Panc1 (cell line): ENCODE results near the gene DNASE1L3.

Experiments used
- POLR2AphosphoS5 ChIP-seq: IDR thresholded peaks from 2 replicates; pipeline ENCODE4 v1.6.1; 2012; ENCODE audit warnings: mild to moderate bottlenecking, low read depth, low read length, moderate library complexity
- SIN3A ChIP-seq: IDR thresholded peaks from 2 replicates; pipeline ENCODE4 v1.6.1; 2012; ENCODE audit warnings: low read depth, mild to moderate bottlenecking, low read length, moderate library complexity, borderline replicate concordance; ENCODE audit not compliant: insufficient read depth
- TCF7L2 ChIP-seq: IDR thresholded peaks from 2 replicates; pipeline ENCODE4 v1.6.1; 2011; ENCODE audit warnings: mild to moderate bottlenecking, low read depth, low read length, inconsistent platforms
- TF ChIP-seq, protein P1 (sequence below): fragments of 450-650 bp; IDR thresholded peaks from 2 replicates; pipeline ENCODE4 v1.5.1; 2017; ENCODE audit warnings: mild to moderate bottlenecking
- TF ChIP-seq, protein P2 (sequence below), 2 experiments: IDR thresholded peaks; 2 replicates each; pipeline ENCODE4 v1.6.1; 2011 to 2012; ENCODE audit warnings: low read depth in 2 of 2, control low read depth in 1 of 2, low read length in 1 of 2, mild to moderate bottlenecking in 1 of 2, moderate library complexity in 1 of 2; ENCODE audit not compliant: insufficient read depth in 1 of 2

DNA sequence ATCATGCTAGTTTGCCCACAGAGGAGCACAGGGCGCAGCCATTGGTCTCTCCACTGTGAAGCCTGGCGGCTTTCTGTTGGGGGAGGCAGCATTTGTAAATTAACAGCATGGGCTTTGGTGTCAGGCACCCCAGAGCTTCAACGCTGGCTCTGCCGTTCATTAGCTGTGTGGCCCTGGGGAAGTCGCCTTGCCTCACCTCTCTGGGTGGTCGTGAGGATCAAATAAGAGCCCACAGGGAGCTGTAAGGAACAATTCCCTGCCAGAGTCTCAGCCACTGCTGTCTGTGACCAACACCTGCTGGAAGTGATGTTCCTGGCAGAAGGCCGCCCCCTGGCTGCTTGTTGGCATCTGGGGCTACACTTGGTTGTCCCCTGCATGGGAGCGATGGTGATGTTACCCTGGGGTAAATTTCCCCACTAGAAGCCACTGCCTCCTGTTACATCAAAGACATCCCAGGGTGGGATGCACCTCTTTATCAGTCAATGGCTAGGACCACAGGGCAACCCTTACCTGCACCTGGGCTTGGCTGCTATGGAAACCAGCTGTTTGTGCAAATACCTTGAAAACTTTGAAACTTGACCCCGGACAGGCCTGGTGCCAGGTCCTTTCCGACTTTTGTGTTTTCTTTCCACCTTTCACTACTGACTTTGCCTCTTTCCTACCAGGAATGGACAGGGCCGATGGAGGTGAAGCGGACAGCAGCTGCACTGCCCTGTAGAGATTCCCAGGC, 36.9 kb downstream of the DNASE1L3 start:
- TF ChIP-seq, protein P1, sequence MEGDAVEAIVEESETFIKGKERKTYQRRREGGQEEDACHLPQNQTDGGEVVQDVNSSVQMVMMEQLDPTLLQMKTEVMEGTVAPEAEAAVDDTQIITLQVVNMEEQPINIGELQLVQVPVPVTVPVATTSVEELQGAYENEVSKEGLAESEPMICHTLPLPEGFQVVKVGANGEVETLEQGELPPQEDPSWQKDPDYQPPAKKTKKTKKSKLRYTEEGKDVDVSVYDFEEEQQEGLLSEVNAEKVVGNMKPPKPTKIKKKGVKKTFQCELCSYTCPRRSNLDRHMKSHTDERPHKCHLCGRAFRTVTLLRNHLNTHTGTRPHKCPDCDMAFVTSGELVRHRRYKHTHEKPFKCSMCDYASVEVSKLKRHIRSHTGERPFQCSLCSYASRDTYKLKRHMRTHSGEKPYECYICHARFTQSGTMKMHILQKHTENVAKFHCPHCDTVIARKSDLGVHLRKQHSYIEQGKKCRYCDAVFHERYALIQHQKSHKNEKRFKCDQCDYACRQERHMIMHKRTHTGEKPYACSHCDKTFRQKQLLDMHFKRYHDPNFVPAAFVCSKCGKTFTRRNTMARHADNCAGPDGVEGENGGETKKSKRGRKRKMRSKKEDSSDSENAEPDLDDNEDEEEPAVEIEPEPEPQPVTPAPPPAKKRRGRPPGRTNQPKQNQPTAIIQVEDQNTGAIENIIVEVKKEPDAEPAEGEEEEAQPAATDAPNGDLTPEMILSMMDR, result peak; percentile 57
- no peak for TF ChIP-seq POLR2AphosphoS5
- TF ChIP-seq SIN3A, result no peak
- TF ChIP-seq, protein P2, sequence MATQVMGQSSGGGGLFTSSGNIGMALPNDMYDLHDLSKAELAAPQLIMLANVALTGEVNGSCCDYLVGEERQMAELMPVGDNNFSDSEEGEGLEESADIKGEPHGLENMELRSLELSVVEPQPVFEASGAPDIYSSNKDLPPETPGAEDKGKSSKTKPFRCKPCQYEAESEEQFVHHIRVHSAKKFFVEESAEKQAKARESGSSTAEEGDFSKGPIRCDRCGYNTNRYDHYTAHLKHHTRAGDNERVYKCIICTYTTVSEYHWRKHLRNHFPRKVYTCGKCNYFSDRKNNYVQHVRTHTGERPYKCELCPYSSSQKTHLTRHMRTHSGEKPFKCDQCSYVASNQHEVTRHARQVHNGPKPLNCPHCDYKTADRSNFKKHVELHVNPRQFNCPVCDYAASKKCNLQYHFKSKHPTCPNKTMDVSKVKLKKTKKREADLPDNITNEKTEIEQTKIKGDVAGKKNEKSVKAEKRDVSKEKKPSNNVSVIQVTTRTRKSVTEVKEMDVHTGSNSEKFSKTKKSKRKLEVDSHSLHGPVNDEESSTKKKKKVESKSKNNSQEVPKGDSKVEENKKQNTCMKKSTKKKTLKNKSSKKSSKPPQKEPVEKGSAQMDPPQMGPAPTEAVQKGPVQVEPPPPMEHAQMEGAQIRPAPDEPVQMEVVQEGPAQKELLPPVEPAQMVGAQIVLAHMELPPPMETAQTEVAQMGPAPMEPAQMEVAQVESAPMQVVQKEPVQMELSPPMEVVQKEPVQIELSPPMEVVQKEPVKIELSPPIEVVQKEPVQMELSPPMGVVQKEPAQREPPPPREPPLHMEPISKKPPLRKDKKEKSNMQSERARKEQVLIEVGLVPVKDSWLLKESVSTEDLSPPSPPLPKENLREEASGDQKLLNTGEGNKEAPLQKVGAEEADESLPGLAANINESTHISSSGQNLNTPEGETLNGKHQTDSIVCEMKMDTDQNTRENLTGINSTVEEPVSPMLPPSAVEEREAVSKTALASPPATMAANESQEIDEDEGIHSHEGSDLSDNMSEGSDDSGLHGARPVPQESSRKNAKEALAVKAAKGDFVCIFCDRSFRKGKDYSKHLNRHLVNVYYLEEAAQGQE (IDR thresholded peaks at IDR 0.05; ENCODE audit: insufficient read depth in 1 of 2, low read depth in 2 of 2, low read length in 1 of 2), result no peak
- TF ChIP-seq TCF7L2, result no peak
